Transverse colon (tissue), 4 donors: ENCODE measurements around the gene IRF4. TPM values are rescaled to one million over a fixed set of nuclear protein-coding genes. Genes with fewer than 3 reads are reported as not detected.

Experiments
- DNase-seq: peaks from one replicate; pipeline ENCODE4 v3.0.0-alpha.2; 2019
- H3K27ac ChIP-seq, 4 donors: fragments of 200-600 bp; sonication (generic); 2 replicates each; pipeline ENCODE4 v1.5.1; 2016 to 2018; ENCODE audit warnings: inconsistent platforms in 4 of 4
- H3K27me3 ChIP-seq: fragments of 200-600 bp; sonication (generic); 2 replicates; pipeline ENCODE4 v1.5.1; 2017; ENCODE audit warnings: inconsistent platforms
- H3K36me3 ChIP-seq, 4 donors: fragments of 200-600 bp; sonication (generic); 2 replicates each; pipeline ENCODE4 v1.5.1; 2017 to 2019; ENCODE audit warnings: inconsistent platforms in 4 of 4
- H3K4me1 ChIP-seq, 4 donors: fragments of 200-600 bp; sonication (generic); 2 replicates each; pipeline ENCODE4 v1.5.1; 2017 to 2020; ENCODE audit warnings: inconsistent platforms in 4 of 4
- H3K4me3 ChIP-seq, 4 donors: fragments of 200-600 bp; sonication (generic); 1 replicate in 1 of 4; 2 replicates in 3 of 4; pipeline versions ENCODE4 v1.5.1 to v1.6.1; 2017 to 2019; ENCODE audit warnings: inconsistent platforms in 4 of 4
- H3K9me3 ChIP-seq, 2 donors: fragments of 200-600 bp; sonication (generic); 2 replicates each; pipeline ENCODE4 v1.5.1; 2017 to 2019; ENCODE audit warnings: inconsistent platforms in 2 of 2
- CTCF ChIP-seq, 5 experiments: fragments of 200-600 bp in 3 of 5; fragments of 450-650 bp in 2 of 5; sonication (generic) in 3 of 5; IDR thresholded peaks; 1 replicate in 2 of 5; 2 replicates in 3 of 5; pipeline ENCODE4 v1.5.1; 2016 to 2017; ENCODE audit warnings: antibody characterized with exemption in 5 of 5, inconsistent platforms in 3 of 5, mild to moderate bottlenecking in 2 of 5, moderate library complexity in 1 of 5
- EP300 ChIP-seq: sonication (generic); formaldehyde crosslinking; IDR thresholded peaks from one replicate; pipeline ENCODE4 v1.6.1; 2017; ENCODE audit warnings: antibody characterized with exemption, low read depth
- POLR2A ChIP-seq: fragments of 450-650 bp; IDR thresholded peaks from one replicate; pipeline ENCODE4 v1.6.1; 2016; ENCODE audit warnings: antibody characterized with exemption, mild to moderate bottlenecking, moderate library complexity
- POLR2AphosphoS5 ChIP-seq, 3 donors: sonication (generic); formaldehyde crosslinking; IDR thresholded peaks; one replicate each; pipeline ENCODE4 v1.6.1; 2016; ENCODE audit warnings: antibody characterized with exemption in 3 of 3
- WGBS, 2 donors: methylation state at CpG; one replicate each; pipeline ENCODE4 v1.1.5; 2018; ENCODE audit warnings: low coverage in 1 of 2; 5-methylcytosine and 5-hydroxymethylcytosine counted together
- in situ Hi-C, 4 donors: fragments of 200-750 bp; cut with MboI; loops; one replicate each; pipeline versions ENCODE4 v1.15.0 to v1.15.1; 2017; ENCODE audit warnings: low sequenced_read_pairs in 3 of 4, low pct_ligation_motif_present in 1 of 4, low pct_unique_long_range_greater_than_20kb in 1 of 4
- intact Hi-C: fragments of 100-400 bp; cut with DNase I; formaldehyde crosslinking; loops from one replicate; pipeline ENCODE4 v1.15.1; 2023; ENCODE audit warnings: low total_unique reads
- total RNA-seq, 4 donors: library from RNA; depleted of rRNA; stranded (reverse); fragments of >200 nt; gene quantifications; one replicate each; pipeline ENCODE4 v1.1.0, GENCODE V29; 2016

Gene IRF4
- total RNA-seq, 4 donors from 2014 or later = 0.40 to 18.4 (median 4.3) TPM

GRCh38 chr6:378090-378957 is 13.2 kb upstream of the IRF4 start:
- H3K36me3 ChIP-seq = no peaks in the 10 kb centered on the region
- no peaks in the 10 kb centered on the region for H3K9me3 ChIP-seq
- peaks cover 43% of the 10 kb centered on the region for H3K27me3 ChIP-seq
- TF ChIP-seq POLR2AphosphoS5 (IDR thresholded peaks at IDR 0.05) (no peak), CTCF (IDR thresholded peaks at IDR 0.05) (no peak), POLR2A (no peak), EP300 (no peak)
- H3K27ac ChIP-seq = no peak overlapping the region
- intact Hi-C loops (no loop called here), in situ Hi-C loops (no loop called here)
- no peak for DNase-seq
- no peaks in the 10 kb centered on the region for H3K4me1 ChIP-seq
- WGBS, 2 donors = 79 to 85% methylated on average over 24 of the region's 24 CpGs
- H3K4me3 ChIP-seq = no peak overlapping the region

GRCh38 chr6:378958-379409 is 12.6 kb upstream of the IRF4 start:
- 71 to 75% methylated on average over 6 to 11 of the region's 11 CpGs for WGBS, 2 donors
- DNase-seq = no peak
- intact Hi-C loops = no loop called here
- in situ Hi-C loops = no loop called here
- Histone ChIP-seq H3K4me3 (no peak overlapping the region), H3K36me3 (no peaks in the 10 kb centered on the region), H3K4me1 (no peaks in the 10 kb centered on the region), H3K9me3 (no peaks in the 10 kb centered on the region), H3K27me3 (peaks cover 37% of the 10 kb centered on the region), H3K27ac (no peak overlapping the region)
- no peak for TF ChIP-seq EP300
- TF ChIP-seq CTCF (IDR thresholded peaks at IDR 0.05) = no peak
- no peak for TF ChIP-seq POLR2A
- no peak for TF ChIP-seq POLR2AphosphoS5 (IDR thresholded peaks at IDR 0.05)

GRCh38 chr6:379410-380181 is 12.0 kb upstream of the IRF4 start:
- Histone ChIP-seq H3K36me3 (no peaks in the 10 kb centered on the region), H3K27me3 (peaks cover 31% of the 10 kb centered on the region), H3K9me3 (no peaks in the 10 kb centered on the region), H3K4me3 (no peak overlapping the region), H3K27ac (no peak overlapping the region), H3K4me1 (no peaks in the 10 kb centered on the region)
- no peak for DNase-seq
- TF ChIP-seq EP300 = no peak
- no peak for TF ChIP-seq POLR2AphosphoS5 (IDR thresholded peaks at IDR 0.05)
- TF ChIP-seq POLR2A = no peak
- no peak for TF ChIP-seq CTCF (IDR thresholded peaks at IDR 0.05)
- in situ Hi-C loops = no loop called here
- intact Hi-C loops = no loop called here
- 72 to 77% methylated on average over 6 to 28 of the region's 28 CpGs for WGBS, 2 donors
